Fibroblast of skin of left biceps (primary cell): ENCODE results near the gene LGALS9.

Experiments
- DNase-seq, 2 experiments: peaks; one replicate each; pipeline ENCODE4 v3.0.0-alpha.2; 2013; ENCODE audit warnings: low read depth in 2 of 2

LGALS9 gene

GRCh38 chr17:27603421-27603770 is 27.6 kb upstream of the LGALS9 start:
- DNase-seq = no peak

- DNase-seq = no peak
Measured at GRCh38 chr17:27603880-27604794, 26.9 kb upstream of the LGALS9 start.

GRCh38 chr17:27605409-27605808 is 25.6 kb upstream of the LGALS9 start:
- DNase-seq = no peak

- no peak for DNase-seq
Measured at GRCh38 chr17:27607521-27608091, 23.4 kb upstream of the LGALS9 start.

GRCh38 chr17:27608328-27609230 is 22.4 kb upstream of the LGALS9 start:
- DNase-seq = no peak

- no peak for DNase-seq
Measured at GRCh38 chr17:27609611-27610303, 21.2 kb upstream of the LGALS9 start.

GRCh38 chr17:27610304-27610677 is 20.7 kb upstream of the LGALS9 start:
- DNase-seq = no peak

- DNase-seq = no peak
Measured at GRCh38 chr17:27612160-27612770, 18.7 kb upstream of the LGALS9 start.

- no peak for DNase-seq
Measured at GRCh38 chr17:27613433-27613832, 17.6 kb upstream of the LGALS9 start.

- DNase-seq = no peak
Measured at GRCh38 chr17:27615121-27615520, 15.9 kb upstream of the LGALS9 start.

GRCh38 chr17:27616414-27616813 is 14.6 kb upstream of the LGALS9 start:
- DNase-seq = no peak

GRCh38 chr17:27618417-27618816 is 12.6 kb upstream of the LGALS9 start:
- no peak for DNase-seq

GRCh38 chr17:27620721-27621120 is 10.3 kb upstream of the LGALS9 start:
- no peak for DNase-seq

- no peak for DNase-seq
Measured at GRCh38 chr17:27621536-27621935, 9.5 kb upstream of the LGALS9 start.

GRCh38 chr17:27621942-27622559 is 8.9 kb upstream of the LGALS9 start:
- no peak for DNase-seq

- DNase-seq = no peak
Measured at GRCh38 chr17:27622986-27623385, 8.0 kb upstream of the LGALS9 start.

GRCh38 chr17:27623614-27624013 is 7.4 kb upstream of the LGALS9 start:
- DNase-seq = no peak

- DNase-seq = no peak
Measured at GRCh38 chr17:27624539-27624938, 6.4 kb upstream of the LGALS9 start.

GRCh38 chr17:27625856-27626255 is 5.1 kb upstream of the LGALS9 start:
- no peak for DNase-seq

- no peak for DNase-seq
Measured at GRCh38 chr17:27627514-27627913, 3.5 kb upstream of the LGALS9 start.

GRCh38 chr17:27628376-27628775 is 2.6 kb upstream of the LGALS9 start:
- DNase-seq = no peak
